ENCODE data around the gene SKAP1. TPM values are rescaled to one million over a fixed set of nuclear protein-coding genes. Genes with fewer than 3 reads are reported as not detected.

The SKAP1 gene
- total and polyA plus RNA-seq, 2 experiments from 2014 or later = 0.27 TPM; not detected in 1

- Histone ChIP-seq H3K9me2 (ENCODE audit: insufficient read depth) (no peaks in the 10 kb centered on the region), H3K4me1 (ENCODE audit: insufficient read depth) (peaks cover 4% of the 10 kb centered on the region; the same call in 1 of the 2 replicates), H3K79me2 (replicated peaks; ENCODE audit: insufficient read depth) (no peaks in the 10 kb centered on the region), H3K27ac (ENCODE audit: low read depth) (no peak overlapping the region), H3K27me3 (ENCODE audit: insufficient read depth) (no peaks in the 10 kb centered on the region), H3K4me2 (no peak overlapping the region), H4K20me1 (replicated peaks; ENCODE audit: insufficient read depth) (no peaks in the 10 kb centered on the region), H3K4me3 (no peak overlapping the region), H2AFZ (no peak overlapping the region; the same call in 1 of the 2 replicates), H3F3A (replicated peaks; ENCODE audit: low read depth) (no peaks in the 10 kb centered on the region), H3K36me3 (ENCODE audit: insufficient read depth) (no peaks in the 10 kb centered on the region)
- ATAC-seq (peak; percentile 22; the same call in 1 of the 3 replicates), DNase-seq (ENCODE audit: low spot score) (no peak)
- Mint-ChIP-seq H3K4me3 (no peak overlapping the region), H3K36me3 (ENCODE audit: low read depth) (no peaks in the 10 kb centered on the region), H3K27ac (no peak overlapping the region), H3K4me1 (peaks cover 25% of the 10 kb centered on the region), H3K27me3 (ENCODE audit: insufficient read depth, low read depth, poor library complexity) (no peaks in the 10 kb centered on the region), H3K9me3 (no peaks in the 10 kb centered on the region)
- TF ChIP-seq, protein P1, sequence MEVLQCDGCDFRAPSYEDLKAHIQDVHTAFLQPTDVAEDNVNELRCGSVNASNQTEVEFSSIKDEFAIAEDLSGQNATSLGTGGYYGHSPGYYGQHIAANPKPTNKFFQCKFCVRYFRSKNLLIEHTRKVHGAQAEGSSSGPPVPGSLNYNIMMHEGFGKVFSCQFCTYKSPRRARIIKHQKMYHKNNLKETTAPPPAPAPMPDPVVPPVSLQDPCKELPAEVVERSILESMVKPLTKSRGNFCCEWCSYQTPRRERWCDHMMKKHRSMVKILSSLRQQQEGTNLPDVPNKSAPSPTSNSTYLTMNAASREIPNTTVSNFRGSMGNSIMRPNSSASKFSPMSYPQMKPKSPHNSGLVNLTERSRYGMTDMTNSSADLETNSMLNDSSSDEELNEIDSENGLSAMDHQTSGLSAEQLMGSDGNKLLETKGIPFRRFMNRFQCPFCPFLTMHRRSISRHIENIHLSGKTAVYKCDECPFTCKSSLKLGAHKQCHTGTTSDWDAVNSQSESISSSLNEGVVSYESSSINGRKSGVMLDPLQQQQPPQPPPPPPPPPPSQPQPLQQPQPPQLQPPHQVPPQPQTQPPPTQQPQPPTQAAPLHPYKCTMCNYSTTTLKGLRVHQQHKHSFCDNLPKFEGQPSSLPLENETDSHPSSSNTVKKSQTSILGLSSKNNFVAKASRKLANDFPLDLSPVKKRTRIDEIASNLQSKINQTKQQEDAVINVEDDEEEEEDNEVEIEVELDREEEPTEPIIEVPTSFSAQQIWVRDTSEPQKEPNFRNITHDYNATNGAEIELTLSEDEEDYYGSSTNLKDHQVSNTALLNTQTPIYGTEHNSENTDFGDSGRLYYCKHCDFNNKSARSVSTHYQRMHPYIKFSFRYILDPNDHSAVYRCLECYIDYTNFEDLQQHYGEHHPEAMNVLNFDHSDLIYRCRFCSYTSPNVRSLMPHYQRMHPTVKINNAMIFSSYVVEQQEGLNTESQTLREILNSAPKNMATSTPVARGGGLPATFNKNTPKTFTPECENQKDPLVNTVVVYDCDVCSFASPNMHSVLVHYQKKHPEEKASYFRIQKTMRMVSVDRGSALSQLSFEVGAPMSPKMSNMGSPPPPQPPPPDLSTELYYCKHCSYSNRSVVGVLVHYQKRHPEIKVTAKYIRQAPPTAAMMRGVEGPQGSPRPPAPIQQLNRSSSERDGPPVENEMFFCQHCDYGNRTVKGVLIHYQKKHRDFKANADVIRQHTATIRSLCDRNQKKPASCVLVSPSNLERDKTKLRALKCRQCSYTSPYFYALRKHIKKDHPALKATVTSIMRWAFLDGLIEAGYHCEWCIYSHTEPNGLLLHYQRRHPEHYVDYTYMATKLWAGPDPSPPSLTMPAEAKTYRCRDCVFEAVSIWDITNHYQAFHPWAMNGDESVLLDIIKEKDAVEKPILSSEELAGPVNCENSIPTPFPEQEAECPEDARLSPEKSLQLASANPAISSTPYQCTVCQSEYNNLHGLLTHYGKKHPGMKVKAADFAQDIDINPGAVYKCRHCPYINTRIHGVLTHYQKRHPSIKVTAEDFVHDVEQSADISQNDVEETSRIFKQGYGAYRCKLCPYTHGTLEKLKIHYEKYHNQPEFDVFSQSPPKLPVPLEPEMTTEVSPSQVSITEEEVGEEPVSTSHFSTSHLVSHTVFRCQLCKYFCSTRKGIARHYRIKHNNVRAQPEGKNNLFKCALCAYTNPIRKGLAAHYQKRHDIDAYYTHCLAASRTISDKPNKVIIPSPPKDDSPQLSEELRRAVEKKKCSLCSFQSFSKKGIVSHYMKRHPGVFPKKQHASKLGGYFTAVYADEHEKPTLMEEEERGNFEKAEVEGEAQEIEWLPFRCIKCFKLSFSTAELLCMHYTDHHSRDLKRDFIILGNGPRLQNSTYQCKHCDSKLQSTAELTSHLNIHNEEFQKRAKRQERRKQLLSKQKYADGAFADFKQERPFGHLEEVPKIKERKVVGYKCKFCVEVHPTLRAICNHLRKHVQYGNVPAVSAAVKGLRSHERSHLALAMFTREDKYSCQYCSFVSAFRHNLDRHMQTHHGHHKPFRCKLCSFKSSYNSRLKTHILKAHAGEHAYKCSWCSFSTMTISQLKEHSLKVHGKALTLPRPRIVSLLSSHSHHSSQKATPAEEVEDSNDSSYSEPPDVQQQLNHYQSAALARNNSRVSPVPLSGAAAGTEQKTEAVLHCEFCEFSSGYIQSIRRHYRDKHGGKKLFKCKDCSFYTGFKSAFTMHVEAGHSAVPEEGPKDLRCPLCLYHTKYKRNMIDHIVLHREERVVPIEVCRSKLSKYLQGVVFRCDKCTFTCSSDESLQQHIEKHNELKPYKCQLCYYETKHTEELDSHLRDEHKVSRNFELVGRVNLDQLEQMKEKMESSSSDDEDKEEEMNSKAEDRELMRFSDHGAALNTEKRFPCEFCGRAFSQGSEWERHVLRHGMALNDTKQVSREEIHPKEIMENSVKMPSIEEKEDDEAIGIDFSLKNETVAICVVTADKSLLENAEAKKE (CRISPR knock-in tag; IDR thresholded peaks at IDR 0.05) = no peak
- TF ChIP-seq, protein P2, sequence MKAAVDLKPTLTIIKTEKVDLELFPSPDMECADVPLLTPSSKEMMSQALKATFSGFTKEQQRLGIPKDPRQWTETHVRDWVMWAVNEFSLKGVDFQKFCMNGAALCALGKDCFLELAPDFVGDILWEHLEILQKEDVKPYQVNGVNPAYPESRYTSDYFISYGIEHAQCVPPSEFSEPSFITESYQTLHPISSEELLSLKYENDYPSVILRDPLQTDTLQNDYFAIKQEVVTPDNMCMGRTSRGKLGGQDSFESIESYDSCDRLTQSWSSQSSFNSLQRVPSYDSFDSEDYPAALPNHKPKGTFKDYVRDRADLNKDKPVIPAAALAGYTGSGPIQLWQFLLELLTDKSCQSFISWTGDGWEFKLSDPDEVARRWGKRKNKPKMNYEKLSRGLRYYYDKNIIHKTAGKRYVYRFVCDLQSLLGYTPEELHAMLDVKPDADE (IDR thresholded peaks at IDR 0.05) = no peak
- TF ChIP-seq STAT1 (IDR thresholded peaks at IDR 0.05; ENCODE audit: unreplicated experiment) = no peak
- no peak for TF ChIP-seq EZH2 (IDR thresholded peaks at IDR 0.05; ENCODE audit: low read depth, unreplicated experiment)
- no peak for TF ChIP-seq JUNB (IDR thresholded peaks at IDR 0.05; ENCODE audit: unreplicated experiment)
- TF ChIP-seq ZNF114 (CRISPR knock-in tag; IDR thresholded peaks at IDR 0.05) = no peak
- no peak for TF ChIP-seq NANOG (IDR thresholded peaks at IDR 0.05; ENCODE audit: borderline replicate concordance)
- TF ChIP-seq EZH2phosphoT487 (IDR thresholded peaks at IDR 0.05; ENCODE audit: unreplicated experiment) = no peak
- no peak for TF ChIP-seq CREB1 (CRISPR knock-in tag; IDR thresholded peaks at IDR 0.05; ENCODE audit: low read depth)
- no peak for TF ChIP-seq POLR2AphosphoS5 (IDR thresholded peaks at IDR 0.05; ENCODE audit: low read depth)
- TF ChIP-seq, protein P3, sequence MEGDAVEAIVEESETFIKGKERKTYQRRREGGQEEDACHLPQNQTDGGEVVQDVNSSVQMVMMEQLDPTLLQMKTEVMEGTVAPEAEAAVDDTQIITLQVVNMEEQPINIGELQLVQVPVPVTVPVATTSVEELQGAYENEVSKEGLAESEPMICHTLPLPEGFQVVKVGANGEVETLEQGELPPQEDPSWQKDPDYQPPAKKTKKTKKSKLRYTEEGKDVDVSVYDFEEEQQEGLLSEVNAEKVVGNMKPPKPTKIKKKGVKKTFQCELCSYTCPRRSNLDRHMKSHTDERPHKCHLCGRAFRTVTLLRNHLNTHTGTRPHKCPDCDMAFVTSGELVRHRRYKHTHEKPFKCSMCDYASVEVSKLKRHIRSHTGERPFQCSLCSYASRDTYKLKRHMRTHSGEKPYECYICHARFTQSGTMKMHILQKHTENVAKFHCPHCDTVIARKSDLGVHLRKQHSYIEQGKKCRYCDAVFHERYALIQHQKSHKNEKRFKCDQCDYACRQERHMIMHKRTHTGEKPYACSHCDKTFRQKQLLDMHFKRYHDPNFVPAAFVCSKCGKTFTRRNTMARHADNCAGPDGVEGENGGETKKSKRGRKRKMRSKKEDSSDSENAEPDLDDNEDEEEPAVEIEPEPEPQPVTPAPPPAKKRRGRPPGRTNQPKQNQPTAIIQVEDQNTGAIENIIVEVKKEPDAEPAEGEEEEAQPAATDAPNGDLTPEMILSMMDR (conservative IDR thresholded peaks at IDR 0.05; ENCODE audit: low read depth in 2 of 2) = no peak
- TF ChIP-seq, protein P4, sequence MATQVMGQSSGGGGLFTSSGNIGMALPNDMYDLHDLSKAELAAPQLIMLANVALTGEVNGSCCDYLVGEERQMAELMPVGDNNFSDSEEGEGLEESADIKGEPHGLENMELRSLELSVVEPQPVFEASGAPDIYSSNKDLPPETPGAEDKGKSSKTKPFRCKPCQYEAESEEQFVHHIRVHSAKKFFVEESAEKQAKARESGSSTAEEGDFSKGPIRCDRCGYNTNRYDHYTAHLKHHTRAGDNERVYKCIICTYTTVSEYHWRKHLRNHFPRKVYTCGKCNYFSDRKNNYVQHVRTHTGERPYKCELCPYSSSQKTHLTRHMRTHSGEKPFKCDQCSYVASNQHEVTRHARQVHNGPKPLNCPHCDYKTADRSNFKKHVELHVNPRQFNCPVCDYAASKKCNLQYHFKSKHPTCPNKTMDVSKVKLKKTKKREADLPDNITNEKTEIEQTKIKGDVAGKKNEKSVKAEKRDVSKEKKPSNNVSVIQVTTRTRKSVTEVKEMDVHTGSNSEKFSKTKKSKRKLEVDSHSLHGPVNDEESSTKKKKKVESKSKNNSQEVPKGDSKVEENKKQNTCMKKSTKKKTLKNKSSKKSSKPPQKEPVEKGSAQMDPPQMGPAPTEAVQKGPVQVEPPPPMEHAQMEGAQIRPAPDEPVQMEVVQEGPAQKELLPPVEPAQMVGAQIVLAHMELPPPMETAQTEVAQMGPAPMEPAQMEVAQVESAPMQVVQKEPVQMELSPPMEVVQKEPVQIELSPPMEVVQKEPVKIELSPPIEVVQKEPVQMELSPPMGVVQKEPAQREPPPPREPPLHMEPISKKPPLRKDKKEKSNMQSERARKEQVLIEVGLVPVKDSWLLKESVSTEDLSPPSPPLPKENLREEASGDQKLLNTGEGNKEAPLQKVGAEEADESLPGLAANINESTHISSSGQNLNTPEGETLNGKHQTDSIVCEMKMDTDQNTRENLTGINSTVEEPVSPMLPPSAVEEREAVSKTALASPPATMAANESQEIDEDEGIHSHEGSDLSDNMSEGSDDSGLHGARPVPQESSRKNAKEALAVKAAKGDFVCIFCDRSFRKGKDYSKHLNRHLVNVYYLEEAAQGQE (IDR thresholded peaks at IDR 0.05; ENCODE audit: unreplicated experiment) = no peak
- TF ChIP-seq ZNF331 (CRISPR knock-in tag; IDR thresholded peaks at IDR 0.05; ENCODE audit: low read depth) = no peak
Measured at GRCh38 chr17:48241131-48241591, 188.9 kb downstream of the SKAP1 start.

Data from GM23338 (cell line).